ENCODE results near the gene FAM222A. TPM values are rescaled to one million over a fixed set of nuclear protein-coding genes. Genes with fewer than 3 reads are reported as not detected.

FAM222A gene
- total RNA-seq, 1 experiment from 2014 or later: 18.0 TPM

- Mint-ChIP-seq H3K27me3 (ENCODE audit: insufficient read depth, unreplicated experiment) (no peaks in the 10 kb centered on the region), H3K36me3 (ENCODE audit: insufficient read depth, unreplicated experiment) (peaks cover 6% of the 10 kb centered on the region), H3K4me1 (ENCODE audit: low read depth, unreplicated experiment) (peaks cover 17% of the 10 kb centered on the region), H3K4me3 (ENCODE audit: unreplicated experiment) (no peak overlapping the region), H3K9me3 (ENCODE audit: unreplicated experiment) (no peaks in the 10 kb centered on the region), H3K27ac (ENCODE audit: unreplicated experiment) (no peak overlapping the region)
- ChIA-PET POLR2A (interaction anchor here (0.6 kb wide), 1 partner anchor 116 kb away, joined by 5 read pairs; no protein-coding TSS in a partner anchor), CTCF (interaction anchor here (1.5 to 1.7 kb wide), 2 partner anchors 52 to 125 kb away, joined by 3 to 5 read pairs; no protein-coding TSS in a partner anchor)
- no peaks in the 10 kb centered on the region for H3K27me3 ChIP-seq (replicated peaks; ENCODE audit: control insufficient read depth, insufficient read depth, low read length)
- H3K4me3 ChIP-seq (ENCODE audit: low read depth, low read length): no peak overlapping the region
- intact Hi-C loops (cut with micrococcal nuclease; ENCODE audit: unreplicated experiment): loop anchor here (2.0 kb wide), 1 partner anchor 14 kb away; no protein-coding TSS in a partner anchor
- TF ChIP-seq CTCF (IDR thresholded peaks at IDR 0.05; ENCODE audit: insufficient read depth in 1 of 2, low read depth in 1 of 2, low read length in 1 of 2, severe bottlenecking in 1 of 2, unreplicated experiment in 1 of 2): no peak
- H3K9me3 ChIP-seq: no peaks in the 10 kb centered on the region
- H3K4me1 ChIP-seq: peaks cover 26% of the 10 kb centered on the region
- DNase-seq: no peak
- BruUV-seq (replicated peaks): no TSS peak
- no peaks in the 10 kb centered on the region for H3K36me3 ChIP-seq (ENCODE audit: control insufficient read depth, insufficient read depth, low read length)
These were observed 9.1 kb downstream of the FAM222A start for GRCh38 chr12:109722721-109723094.

DNA sequence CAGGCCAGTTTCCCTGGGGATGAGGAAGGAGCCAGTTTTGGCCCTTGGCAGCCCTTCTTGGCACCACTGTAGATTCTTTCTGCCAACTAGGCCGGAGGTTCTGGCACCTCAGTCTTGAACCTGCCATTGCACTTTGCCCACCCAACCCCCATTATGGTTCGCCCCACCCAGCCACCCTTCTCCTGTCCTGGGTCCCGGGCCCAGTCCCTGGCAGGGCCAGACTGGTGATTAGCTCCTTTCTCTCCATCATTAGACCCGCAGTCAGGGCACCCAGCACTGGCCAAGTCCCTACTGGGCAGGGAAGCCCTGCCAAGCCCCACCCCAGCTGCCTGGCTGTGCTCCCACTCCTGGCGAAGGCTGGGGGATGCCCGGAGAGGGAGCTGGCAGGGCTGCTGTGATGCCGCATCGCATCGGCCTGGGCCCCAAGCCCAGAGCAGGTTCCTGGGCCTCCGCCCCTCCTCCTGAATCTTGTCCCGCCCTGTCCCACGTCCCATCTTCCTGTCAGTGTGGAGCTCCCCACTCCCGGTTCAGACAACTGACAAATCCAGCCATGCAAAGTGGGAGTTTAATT, 9.8 kb downstream of the FAM222A start:
- no peak for DNase-seq
- H3K9me3 Mint-ChIP-seq (ENCODE audit: unreplicated experiment): no peaks in the 10 kb centered on the region
- H3K27ac Mint-ChIP-seq (ENCODE audit: unreplicated experiment): no peak overlapping the region
- H3K36me3 ChIP-seq (ENCODE audit: control insufficient read depth, insufficient read depth, low read length): no peaks in the 10 kb centered on the region
- H3K4me3 Mint-ChIP-seq (ENCODE audit: unreplicated experiment): no peak overlapping the region
- H3K27me3 ChIP-seq (replicated peaks; ENCODE audit: control insufficient read depth, insufficient read depth, low read length): no peaks in the 10 kb centered on the region
- no peak overlapping the region for H3K4me3 ChIP-seq (ENCODE audit: low read depth, low read length)
- ChIA-PET CTCF (interaction anchor here (1.7 kb wide), 1 partner anchor 126 kb away, joined by 5 read pairs; no protein-coding TSS in a partner anchor), POLR2A (interaction anchor here (0.5 kb wide), 1 partner anchor 16 kb away, joined by 3 read pairs; no protein-coding TSS in a partner anchor)
- BruUV-seq (replicated peaks): no TSS peak
- peaks cover 6% of the 10 kb centered on the region for H3K36me3 Mint-ChIP-seq (ENCODE audit: insufficient read depth, unreplicated experiment)
- peaks cover 21% of the 10 kb centered on the region for H3K4me1 Mint-ChIP-seq (ENCODE audit: low read depth, unreplicated experiment)
- no peaks in the 10 kb centered on the region for H3K27me3 Mint-ChIP-seq (ENCODE audit: insufficient read depth, unreplicated experiment)
- H3K4me1 ChIP-seq: peaks cover 26% of the 10 kb centered on the region
- intact Hi-C loops (cut with micrococcal nuclease; ENCODE audit: unreplicated experiment): loop anchor here (2.0 kb wide), 1 partner anchor 13 kb away; no protein-coding TSS in a partner anchor
- no peak for TF ChIP-seq CTCF (IDR thresholded peaks at IDR 0.05; ENCODE audit: insufficient read depth in 1 of 2, low read depth in 1 of 2, low read length in 1 of 2, severe bottlenecking in 1 of 2, unreplicated experiment in 1 of 2)
- H3K9me3 ChIP-seq: no peaks in the 10 kb centered on the region

DNA sequence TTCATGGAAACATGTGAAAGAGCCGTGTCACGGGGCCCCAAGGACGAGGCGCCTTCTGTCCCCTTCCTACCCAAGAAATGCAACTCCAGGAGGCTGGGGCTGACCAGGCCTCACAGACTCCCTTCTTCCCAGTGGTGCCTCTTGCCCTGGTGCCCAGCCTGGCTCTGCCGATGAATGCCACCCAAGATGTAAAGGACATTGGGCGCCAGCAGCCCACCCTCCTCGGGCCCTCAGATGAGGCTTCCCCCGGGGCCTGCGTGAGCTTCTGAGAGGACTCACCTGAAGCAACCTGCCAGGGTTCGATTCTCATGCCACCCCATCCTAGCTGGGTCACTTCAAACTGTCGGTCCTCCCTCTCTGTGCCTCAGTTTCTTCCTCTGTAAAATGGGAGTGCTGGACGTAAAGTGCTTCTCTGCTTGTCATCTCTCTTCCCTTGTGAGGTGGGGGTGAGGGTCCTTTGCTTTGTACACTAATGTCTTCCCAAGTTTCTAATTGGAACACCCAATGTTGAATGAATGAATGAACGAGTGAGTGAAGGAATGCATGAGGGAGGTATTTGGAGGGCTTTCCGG, 10.8 kb downstream of the FAM222A start:
- BruUV-seq (replicated peaks): no TSS peak
- H3K4me3 Mint-ChIP-seq (ENCODE audit: unreplicated experiment): no peak overlapping the region
- H3K27me3 Mint-ChIP-seq (ENCODE audit: insufficient read depth, unreplicated experiment): no peaks in the 10 kb centered on the region
- no peak for TF ChIP-seq CTCF (IDR thresholded peaks at IDR 0.05; ENCODE audit: insufficient read depth in 1 of 2, low read depth in 1 of 2, low read length in 1 of 2, severe bottlenecking in 1 of 2, unreplicated experiment in 1 of 2)
- ChIA-PET POLR2A (no interaction called here), CTCF (interaction anchor here (1.1 kb wide), 1 partner anchor 10 kb away, joined by 4 read pairs; no protein-coding TSS in a partner anchor)
- no peaks in the 10 kb centered on the region for H3K27me3 ChIP-seq (replicated peaks; ENCODE audit: control insufficient read depth, insufficient read depth, low read length)
- peaks cover 8% of the 10 kb centered on the region for H3K36me3 Mint-ChIP-seq (ENCODE audit: insufficient read depth, unreplicated experiment)
- intact Hi-C loops (cut with micrococcal nuclease; ENCODE audit: unreplicated experiment): no loop called here
- H3K9me3 Mint-ChIP-seq (ENCODE audit: unreplicated experiment): no peaks in the 10 kb centered on the region
- no peak for DNase-seq
- peaks cover 21% of the 10 kb centered on the region for H3K4me1 ChIP-seq
- H3K27ac Mint-ChIP-seq (ENCODE audit: unreplicated experiment): no peak overlapping the region
- peaks cover 18% of the 10 kb centered on the region for H3K4me1 Mint-ChIP-seq (ENCODE audit: low read depth, unreplicated experiment)
- no peak overlapping the region for H3K4me3 ChIP-seq (ENCODE audit: low read depth, low read length)
- H3K36me3 ChIP-seq (ENCODE audit: control insufficient read depth, insufficient read depth, low read length): no peaks in the 10 kb centered on the region
- no peaks in the 10 kb centered on the region for H3K9me3 ChIP-seq

Data from Caco-2 (cell line).